ENCODE data around the gene ZNF787. TPM values are rescaled to one million over a fixed set of nuclear protein-coding genes. Genes with fewer than 3 reads are reported as not detected.

Gene ZNF787
- total RNA-seq, 1 experiment from 2014 or later = 51.0 TPM

DNA sequence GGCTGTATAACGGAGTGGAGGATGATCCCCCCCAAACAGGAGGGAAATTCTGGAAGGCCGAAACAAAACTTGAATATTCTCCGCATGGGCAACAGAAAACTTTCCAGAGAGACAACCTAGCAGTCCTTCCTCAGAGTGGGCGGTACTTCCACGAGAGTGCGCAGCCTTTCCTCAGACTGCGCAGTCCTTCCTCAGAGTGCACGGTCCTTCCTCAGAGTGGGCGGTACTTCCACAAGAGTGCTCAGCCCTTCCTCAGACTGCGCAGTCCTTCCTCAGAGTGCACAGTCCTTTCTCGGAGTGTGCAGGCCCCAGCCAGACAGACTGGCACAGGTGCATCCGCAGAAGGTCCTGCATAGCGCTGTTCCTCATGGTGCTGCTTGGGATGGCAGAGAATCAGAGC, 42.0 kb upstream of the ZNF787 start:
- no peak for DNase-seq (ENCODE audit: low spot score)
- Histone ChIP-seq H3K9me3 (ENCODE audit: low read depth, low read length, poor library complexity, severe bottlenecking) (no peaks in the 10 kb centered on the region), H3K4me3 (ENCODE audit: low read depth, low read length, poor library complexity, severe bottlenecking) (no peak overlapping the region), H3K36me3 (ENCODE audit: insufficient read depth, low read length, poor library complexity, severe bottlenecking) (peaks cover 8% of the 10 kb centered on the region), H3K27me3 (replicated peaks; ENCODE audit: insufficient read depth, low read depth, low read length, poor library complexity) (no peaks in the 10 kb centered on the region), H3K4me1 (ENCODE audit: insufficient read depth, low read length, poor library complexity, severe bottlenecking) (no peaks in the 10 kb centered on the region), H3K27ac (ENCODE audit: low read depth, low read length, poor library complexity, severe bottlenecking) (no peak overlapping the region)
- POLR2A ChIA-PET (ENCODE audit: low non-redundant PET) = no interaction called here
- intact Hi-C loops (cut with micrococcal nuclease; ENCODE audit: unreplicated experiment) = no loop called here
- CTCF ChIA-PET = no interaction called here
- TF ChIP-seq, protein P1, sequence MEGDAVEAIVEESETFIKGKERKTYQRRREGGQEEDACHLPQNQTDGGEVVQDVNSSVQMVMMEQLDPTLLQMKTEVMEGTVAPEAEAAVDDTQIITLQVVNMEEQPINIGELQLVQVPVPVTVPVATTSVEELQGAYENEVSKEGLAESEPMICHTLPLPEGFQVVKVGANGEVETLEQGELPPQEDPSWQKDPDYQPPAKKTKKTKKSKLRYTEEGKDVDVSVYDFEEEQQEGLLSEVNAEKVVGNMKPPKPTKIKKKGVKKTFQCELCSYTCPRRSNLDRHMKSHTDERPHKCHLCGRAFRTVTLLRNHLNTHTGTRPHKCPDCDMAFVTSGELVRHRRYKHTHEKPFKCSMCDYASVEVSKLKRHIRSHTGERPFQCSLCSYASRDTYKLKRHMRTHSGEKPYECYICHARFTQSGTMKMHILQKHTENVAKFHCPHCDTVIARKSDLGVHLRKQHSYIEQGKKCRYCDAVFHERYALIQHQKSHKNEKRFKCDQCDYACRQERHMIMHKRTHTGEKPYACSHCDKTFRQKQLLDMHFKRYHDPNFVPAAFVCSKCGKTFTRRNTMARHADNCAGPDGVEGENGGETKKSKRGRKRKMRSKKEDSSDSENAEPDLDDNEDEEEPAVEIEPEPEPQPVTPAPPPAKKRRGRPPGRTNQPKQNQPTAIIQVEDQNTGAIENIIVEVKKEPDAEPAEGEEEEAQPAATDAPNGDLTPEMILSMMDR (conservative IDR thresholded peaks at IDR 0.05; ENCODE audit: low read depth, low read length) = no peak
- no peak for TF ChIP-seq EZH2 (IDR thresholded peaks at IDR 0.05; ENCODE audit: borderline replicate concordance, low read depth, low read length, poor library complexity, severe bottlenecking)
- no TSS peak for BruUV-seq (replicated peaks)

DNA sequence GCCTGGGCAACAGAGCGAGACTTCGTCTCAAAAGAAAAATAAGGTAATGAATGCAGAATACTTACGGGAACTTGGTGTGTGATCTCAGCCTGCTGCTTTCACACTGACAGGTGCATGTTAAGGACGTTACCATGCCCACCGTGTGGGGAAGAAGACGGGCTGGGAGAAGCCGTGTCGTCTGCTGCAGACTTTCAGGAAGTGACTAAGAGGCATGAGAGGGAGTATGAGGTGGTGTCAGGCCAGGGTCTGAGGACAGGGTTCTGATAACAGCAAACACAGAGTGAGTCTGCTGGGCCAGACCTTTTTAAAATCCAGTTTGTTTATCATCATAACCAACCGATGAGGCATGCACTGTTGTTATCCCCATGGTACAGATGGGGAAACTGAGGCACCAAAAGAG, 41.2 kb upstream of the ZNF787 start:
- TF ChIP-seq, protein P1 (conservative IDR thresholded peaks at IDR 0.05; ENCODE audit: low read depth, low read length) = no peak
- Histone ChIP-seq H3K27ac (ENCODE audit: low read depth, low read length, poor library complexity, severe bottlenecking) (no peak overlapping the region), H3K4me3 (ENCODE audit: low read depth, low read length, poor library complexity, severe bottlenecking) (no peak overlapping the region), H3K4me1 (ENCODE audit: insufficient read depth, low read length, poor library complexity, severe bottlenecking) (no peaks in the 10 kb centered on the region), H3K27me3 (replicated peaks; ENCODE audit: insufficient read depth, low read depth, low read length, poor library complexity) (no peaks in the 10 kb centered on the region), H3K36me3 (ENCODE audit: insufficient read depth, low read length, poor library complexity, severe bottlenecking) (peaks cover 8% of the 10 kb centered on the region), H3K9me3 (ENCODE audit: low read depth, low read length, poor library complexity, severe bottlenecking) (no peaks in the 10 kb centered on the region)
- POLR2A ChIA-PET (ENCODE audit: low non-redundant PET) = no interaction called here
- CTCF ChIA-PET = no interaction called here
- intact Hi-C loops (cut with micrococcal nuclease; ENCODE audit: unreplicated experiment) = no loop called here
- BruUV-seq (replicated peaks) = no TSS peak
- no peak for DNase-seq (ENCODE audit: low spot score)

DNA sequence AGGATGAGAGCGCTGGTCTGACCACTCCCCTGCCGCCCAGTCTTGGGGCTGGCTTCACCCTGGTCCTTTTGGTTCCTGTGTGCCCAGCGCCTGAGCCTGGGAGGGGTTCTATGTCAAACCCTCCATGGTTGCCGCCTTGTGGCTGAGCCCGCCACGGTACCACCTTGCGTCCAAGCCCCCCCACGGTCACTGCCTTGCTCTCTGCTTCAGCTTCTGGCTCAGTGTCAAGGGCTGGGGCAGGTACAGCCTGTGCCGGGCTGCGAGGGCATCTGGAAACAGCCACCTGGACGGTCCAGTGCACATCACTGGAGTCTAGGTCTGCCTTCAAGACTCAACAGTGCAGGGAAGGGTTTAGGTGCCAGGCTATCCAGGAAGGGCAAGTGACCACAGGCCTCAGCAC, 40.4 kb upstream of the ZNF787 start:
- DNase-seq (ENCODE audit: low spot score) = no peak
- POLR2A ChIA-PET (ENCODE audit: low non-redundant PET) = interaction anchor here (0.6 kb wide), 1 partner anchor 41 kb away, joined by 3 read pairs; no protein-coding TSS in a partner anchor
- no peaks in the 10 kb centered on the region for H3K9me3 ChIP-seq (ENCODE audit: low read depth, low read length, poor library complexity, severe bottlenecking)
- H3K27me3 ChIP-seq (replicated peaks; ENCODE audit: insufficient read depth, low read depth, low read length, poor library complexity) = no peaks in the 10 kb centered on the region
- no TSS peak for BruUV-seq (replicated peaks)
- intact Hi-C loops (cut with micrococcal nuclease; ENCODE audit: unreplicated experiment) = no loop called here
- no peak overlapping the region for H3K27ac ChIP-seq (ENCODE audit: low read depth, low read length, poor library complexity, severe bottlenecking)
- TF ChIP-seq EZH2 (IDR thresholded peaks at IDR 0.05; ENCODE audit: borderline replicate concordance, low read depth, low read length, poor library complexity, severe bottlenecking) = no peak
- TF ChIP-seq, protein P1 (conservative IDR thresholded peaks at IDR 0.05; ENCODE audit: low read depth, low read length) = no peak
- H3K4me1 ChIP-seq (ENCODE audit: insufficient read depth, low read length, poor library complexity, severe bottlenecking) = no peaks in the 10 kb centered on the region
- H3K4me3 ChIP-seq (ENCODE audit: low read depth, low read length, poor library complexity, severe bottlenecking) = no peak overlapping the region
- H3K36me3 ChIP-seq (ENCODE audit: insufficient read depth, low read length, poor library complexity, severe bottlenecking) = peaks cover 8% of the 10 kb centered on the region
- CTCF ChIA-PET = no interaction called here
